Calu3 (cell line): Measurements from ENCODE around the gene THAP7. TPM values are rescaled to one million over a fixed set of nuclear protein-coding genes. Genes with fewer than 3 reads are reported as not detected.
A peak's percentile ranks its signal among the peaks of the same experiment; 100 is the strongest.

Experiments used
- BruUV-seq: library from RNA; stranded (reverse); fragments of 400-500 nt; replicated peaks from 2 replicates; lab custom pipeline; 2021; lab: Mats Ljungman, UMichigan
- CTCF ChIA-PET: fragments of 300-600 bp; sonication (Branson Sonifier 250); formaldehyde crosslinking; loops from one replicate; lab custom pipeline; 2022; ENCODE audit warnings: antibody characterized with exemption; lab: Charles Lee
- DNase-seq: peaks from one replicate; pipeline ENCODE4 v3.0.0; 2022
- H3K27ac Mint-ChIP-seq: one replicate; pipeline ENCODE4 v1.8.0; 2022; ENCODE audit warnings: mixed read lengths; ENCODE audit not compliant: unreplicated experiment
- H3K27me3 Mint-ChIP-seq: one replicate; pipeline ENCODE4 v1.8.0; 2022; ENCODE audit warnings: mixed read lengths; ENCODE audit not compliant: unreplicated experiment
- H3K36me3 Mint-ChIP-seq: one replicate; pipeline ENCODE4 v1.8.0; 2022; ENCODE audit warnings: mild to moderate bottlenecking, moderate library complexity, mixed read lengths; ENCODE audit not compliant: insufficient read depth, unreplicated experiment
- H3K4me1 Mint-ChIP-seq: one replicate; pipeline ENCODE4 v1.8.0; 2022; ENCODE audit warnings: mild to moderate bottlenecking, low read depth, mixed read lengths; ENCODE audit not compliant: unreplicated experiment
- H3K4me3 Mint-ChIP-seq: one replicate; pipeline ENCODE4 v1.8.0; 2022; ENCODE audit warnings: mild to moderate bottlenecking, low read depth, moderate library complexity, mixed read lengths; ENCODE audit not compliant: unreplicated experiment
- H3K9me3 Mint-ChIP-seq: one replicate; pipeline ENCODE4 v1.8.0; 2022; ENCODE audit warnings: low read depth, mixed read lengths; ENCODE audit not compliant: unreplicated experiment
- CTCF ChIP-seq: fragments of 200-600 bp; IDR thresholded peaks from one replicate; pipeline ENCODE4 v1.8.0; 2022; ENCODE audit warnings: antibody characterized with exemption; ENCODE audit not compliant: unreplicated experiment
- intact Hi-C: fragments of 100-400 bp; cut with micrococcal nuclease; formaldehyde crosslinking; loops from one replicate; pipeline ENCODE4 v1.10.0; 2022; ENCODE audit not compliant: unreplicated experiment
- total RNA-seq: library from RNA; stranded (reverse); gene quantifications from 2 replicates; pipeline ENCODE4 v1.2.3, GENCODE V29; 2022

Gene THAP7
- total RNA-seq, 1 experiment from 2014 or later, result 24.5 TPM

- Mint-ChIP-seq H3K36me3 (no peaks in the 10 kb centered on the region), H3K27me3 (peaks cover 55% of the 10 kb centered on the region), H3K27ac (no peak overlapping the region), H3K4me3 (peak overlapping the region; percentile 61), H3K4me1 (no peaks in the 10 kb centered on the region), H3K9me3 (no peaks in the 10 kb centered on the region)
- no peak for TF ChIP-seq CTCF
- CTCF ChIA-PET, result no interaction called here
- BruUV-seq, result no TSS peak
- no peak for DNase-seq
- intact Hi-C loops, result no loop called here
Observed at GRCh38 chr22:21031545-21032036, 29.7 kb upstream of the THAP7 start.

DNA sequence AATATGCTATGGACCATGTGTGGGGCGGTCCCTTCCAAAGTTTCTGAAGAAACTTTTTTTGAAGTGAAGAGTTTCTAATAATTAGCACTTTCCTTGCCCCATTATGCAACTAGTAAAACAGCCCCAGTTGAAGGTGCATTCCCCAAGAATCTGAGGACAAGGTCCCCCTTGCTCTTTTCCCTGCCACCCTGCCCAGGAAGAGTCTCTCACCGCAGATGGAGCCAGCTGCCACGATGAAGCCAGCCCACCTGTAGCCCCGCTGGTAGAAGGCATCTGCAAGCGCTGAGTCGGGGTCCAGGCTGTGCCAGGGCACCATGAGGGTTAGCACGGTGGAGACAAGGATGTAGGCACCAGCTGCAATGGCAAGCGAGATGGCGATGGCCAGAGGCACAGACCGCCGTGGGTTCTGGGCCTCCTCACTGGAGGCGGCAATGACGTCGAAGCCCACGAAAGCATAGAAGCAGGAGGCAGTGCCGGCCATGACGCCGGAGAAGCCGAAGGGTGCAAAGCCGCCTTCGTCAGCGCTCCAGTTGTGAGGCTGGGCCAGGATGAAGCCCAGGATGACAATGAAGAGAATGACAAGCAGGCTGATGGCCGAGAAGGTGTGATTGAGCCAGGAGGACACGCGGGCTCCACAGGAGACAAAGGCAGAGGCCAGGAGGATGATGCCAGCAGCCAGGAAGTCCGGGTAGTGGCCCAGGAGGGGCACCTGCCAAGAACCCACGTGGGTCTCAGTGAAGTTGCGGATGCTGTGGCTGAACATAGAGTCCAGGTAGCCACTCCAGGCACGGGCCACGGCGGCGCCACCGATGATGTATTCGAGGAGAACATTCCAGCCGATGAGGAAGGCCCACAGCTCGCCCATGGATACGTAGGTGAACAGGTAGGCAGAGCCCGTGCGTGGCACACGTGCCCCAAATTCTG is 29.0 kb upstream of the THAP7 start:
- no peak for TF ChIP-seq CTCF
- intact Hi-C loops, result no loop called here
- peaks cover 55% of the 10 kb centered on the region for H3K27me3 Mint-ChIP-seq
- no peaks in the 10 kb centered on the region for H3K9me3 Mint-ChIP-seq
- no peak overlapping the region for H3K27ac Mint-ChIP-seq
- no peak for DNase-seq
- H3K4me1 Mint-ChIP-seq, result no peaks in the 10 kb centered on the region
- peaks cover 2% of the 10 kb centered on the region for H3K36me3 Mint-ChIP-seq
- CTCF ChIA-PET, result no interaction called here
- peak overlapping the region; percentile 61 for H3K4me3 Mint-ChIP-seq
- no TSS peak for BruUV-seq

GRCh38 chr22:21030032-21030431 is 28.1 kb upstream of the THAP7 start:
- DNase-seq, result no peak
- intact Hi-C loops, result no loop called here
- H3K27ac Mint-ChIP-seq, result no peak overlapping the region
- H3K4me1 Mint-ChIP-seq, result no peaks in the 10 kb centered on the region
- H3K9me3 Mint-ChIP-seq, result no peaks in the 10 kb centered on the region
- BruUV-seq, result no TSS peak
- no peak for TF ChIP-seq CTCF
- no peak overlapping the region for H3K4me3 Mint-ChIP-seq
- H3K36me3 Mint-ChIP-seq, result peaks cover 5% of the 10 kb centered on the region
- peaks cover 55% of the 10 kb centered on the region for H3K27me3 Mint-ChIP-seq
- CTCF ChIA-PET, result no interaction called here

- no peak overlapping the region for H3K27ac Mint-ChIP-seq
- H3K4me1 Mint-ChIP-seq, result no peaks in the 10 kb centered on the region
- intact Hi-C loops, result no loop called here
- H3K36me3 Mint-ChIP-seq, result peaks cover 5% of the 10 kb centered on the region
- no peaks in the 10 kb centered on the region for H3K9me3 Mint-ChIP-seq
- H3K27me3 Mint-ChIP-seq, result peaks cover 55% of the 10 kb centered on the region
- TF ChIP-seq CTCF, result no peak
- CTCF ChIA-PET, result no interaction called here
- H3K4me3 Mint-ChIP-seq, result no peak overlapping the region
- BruUV-seq, result no TSS peak
- no peak for DNase-seq
Observed at GRCh38 chr22:21029486-21030025, 27.6 kb upstream of the THAP7 start.
